Measurements from ENCODE around the gene FMNL2. TPM values are rescaled to one million over a fixed set of nuclear protein-coding genes. Genes with fewer than 3 reads are reported as not detected.

The FMNL2 gene
- total and polyA plus RNA-seq, 2 experiments from 2014 or later, result 5.1 to 11.7 TPM

DNA sequence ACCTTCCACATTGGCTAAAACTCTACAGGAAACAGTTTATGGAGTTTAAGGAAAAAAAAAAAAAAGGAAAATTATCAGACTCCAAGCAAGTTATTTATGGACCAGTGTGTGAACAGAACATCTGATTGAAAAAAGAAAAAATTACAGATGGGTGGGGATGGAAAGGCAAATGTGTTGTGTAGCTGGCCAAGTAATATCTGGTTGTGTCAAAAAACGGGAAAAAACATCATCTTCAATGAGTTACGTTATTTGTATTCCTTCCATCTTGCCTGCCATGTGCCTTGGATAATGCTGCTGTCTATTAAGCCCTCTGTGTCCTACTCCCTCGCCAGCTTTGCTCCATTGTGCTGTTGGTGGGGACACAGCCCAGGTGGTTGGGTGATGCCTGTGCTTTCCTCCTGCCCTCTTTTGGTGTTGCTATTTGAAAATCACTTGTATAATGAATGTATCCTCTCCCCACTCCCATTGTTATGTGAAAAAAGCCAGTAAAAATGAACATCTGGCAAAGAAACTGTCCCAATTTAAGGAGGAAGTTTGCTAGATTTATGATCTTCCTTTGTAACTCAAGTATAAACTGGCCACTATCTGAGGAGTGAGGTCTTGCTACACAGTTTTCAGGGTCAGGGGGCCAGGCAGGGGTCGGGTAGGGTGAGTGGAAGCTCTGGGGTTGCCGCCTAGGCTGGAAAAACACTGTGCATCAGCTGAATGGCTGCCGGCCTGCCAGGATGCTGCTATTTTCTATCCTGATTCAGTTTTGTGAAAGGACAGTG is 155.9 kb downstream of the FMNL2 start:
- H3K9me3 ChIP-seq (ENCODE audit: low read depth), result no peaks in the 10 kb centered on the region
- H3K27me3 ChIP-seq, result no peaks in the 10 kb centered on the region
- H3K4me3 ChIP-seq, result no peak overlapping the region
- DNase-seq (ENCODE audit: low read depth in 1 of 2, low spot score in 1 of 2), result no peak
- no peak overlapping the region for H3K27ac ChIP-seq
- no peaks in the 10 kb centered on the region for H3K36me3 ChIP-seq
- H3K4me1 ChIP-seq (ENCODE audit: low read depth), result peaks cover 14% of the 10 kb centered on the region
- TF ChIP-seq, protein P1, sequence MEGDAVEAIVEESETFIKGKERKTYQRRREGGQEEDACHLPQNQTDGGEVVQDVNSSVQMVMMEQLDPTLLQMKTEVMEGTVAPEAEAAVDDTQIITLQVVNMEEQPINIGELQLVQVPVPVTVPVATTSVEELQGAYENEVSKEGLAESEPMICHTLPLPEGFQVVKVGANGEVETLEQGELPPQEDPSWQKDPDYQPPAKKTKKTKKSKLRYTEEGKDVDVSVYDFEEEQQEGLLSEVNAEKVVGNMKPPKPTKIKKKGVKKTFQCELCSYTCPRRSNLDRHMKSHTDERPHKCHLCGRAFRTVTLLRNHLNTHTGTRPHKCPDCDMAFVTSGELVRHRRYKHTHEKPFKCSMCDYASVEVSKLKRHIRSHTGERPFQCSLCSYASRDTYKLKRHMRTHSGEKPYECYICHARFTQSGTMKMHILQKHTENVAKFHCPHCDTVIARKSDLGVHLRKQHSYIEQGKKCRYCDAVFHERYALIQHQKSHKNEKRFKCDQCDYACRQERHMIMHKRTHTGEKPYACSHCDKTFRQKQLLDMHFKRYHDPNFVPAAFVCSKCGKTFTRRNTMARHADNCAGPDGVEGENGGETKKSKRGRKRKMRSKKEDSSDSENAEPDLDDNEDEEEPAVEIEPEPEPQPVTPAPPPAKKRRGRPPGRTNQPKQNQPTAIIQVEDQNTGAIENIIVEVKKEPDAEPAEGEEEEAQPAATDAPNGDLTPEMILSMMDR (IDR thresholded peaks at IDR 0.05; ENCODE audit: low read depth, low read length), result no peak

DNA sequence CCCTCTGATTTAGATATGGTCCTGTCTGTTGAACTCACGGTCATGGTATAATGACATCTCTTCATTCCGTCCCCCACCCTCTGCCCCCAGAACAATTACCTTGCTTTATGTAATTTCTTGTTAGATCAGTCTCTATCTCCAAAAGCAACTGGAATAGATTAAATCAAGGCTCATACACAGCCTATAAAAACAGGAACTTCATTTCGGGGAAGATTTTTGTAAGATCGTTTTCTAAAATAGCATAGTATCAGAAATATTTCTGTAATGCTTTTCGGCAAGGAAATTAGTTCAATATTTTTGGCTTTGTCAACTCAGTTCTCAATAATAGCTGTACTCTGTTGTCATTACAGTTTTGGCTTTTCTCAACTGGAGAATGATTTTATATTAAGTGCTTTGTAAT is 157.2 kb downstream of the FMNL2 start:
- H3K27ac ChIP-seq, result no peak overlapping the region

DNA sequence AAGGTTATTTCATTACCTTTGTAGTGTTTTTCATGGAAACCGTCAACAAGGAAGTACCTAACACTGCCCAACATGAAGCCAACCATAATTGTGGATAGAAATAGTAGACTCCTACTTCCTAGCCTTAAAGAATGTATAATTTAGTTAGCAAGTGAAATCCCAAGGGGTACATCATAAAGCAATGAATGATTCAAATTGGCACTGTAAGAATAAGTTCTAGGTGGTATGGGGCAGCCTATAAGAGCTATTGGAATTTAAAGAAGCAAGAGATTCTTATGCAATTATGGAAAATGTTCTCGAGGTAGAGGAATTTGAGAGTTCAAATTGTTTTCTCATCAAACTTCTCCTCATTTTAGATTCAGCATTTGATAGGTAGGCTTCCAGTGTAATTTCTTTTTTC is 157.9 kb downstream of the FMNL2 start:
- Histone ChIP-seq H3K36me3 (no peaks in the 10 kb centered on the region), H3K4me3 (no peak overlapping the region), H3K9me3 (ENCODE audit: low read depth) (no peaks in the 10 kb centered on the region), H3K4me1 (ENCODE audit: low read depth) (peaks cover 11% of the 10 kb centered on the region), H3K27me3 (no peaks in the 10 kb centered on the region), H3K27ac (no peak overlapping the region)
- TF ChIP-seq, protein P1 (IDR thresholded peaks at IDR 0.05; ENCODE audit: low read depth, low read length), result no peak
- DNase-seq (ENCODE audit: low read depth in 1 of 2, low spot score in 1 of 2), result no peak

More for the DNA sequence above, 157.2 kb downstream of the FMNL2 start:
- peaks cover 7% of the 10 kb centered on the region for H3K4me1 ChIP-seq (ENCODE audit: low read depth)
- no peaks in the 10 kb centered on the region for H3K36me3 ChIP-seq
- H3K9me3 ChIP-seq (ENCODE audit: low read depth), result no peaks in the 10 kb centered on the region
- no peaks in the 10 kb centered on the region for H3K27me3 ChIP-seq
- no peak for DNase-seq (ENCODE audit: low read depth in 1 of 2, low spot score in 1 of 2)
- TF ChIP-seq, protein P1 (IDR thresholded peaks at IDR 0.05; ENCODE audit: low read depth, low read length), result no peak
- H3K4me3 ChIP-seq, result no peak overlapping the region

DNA sequence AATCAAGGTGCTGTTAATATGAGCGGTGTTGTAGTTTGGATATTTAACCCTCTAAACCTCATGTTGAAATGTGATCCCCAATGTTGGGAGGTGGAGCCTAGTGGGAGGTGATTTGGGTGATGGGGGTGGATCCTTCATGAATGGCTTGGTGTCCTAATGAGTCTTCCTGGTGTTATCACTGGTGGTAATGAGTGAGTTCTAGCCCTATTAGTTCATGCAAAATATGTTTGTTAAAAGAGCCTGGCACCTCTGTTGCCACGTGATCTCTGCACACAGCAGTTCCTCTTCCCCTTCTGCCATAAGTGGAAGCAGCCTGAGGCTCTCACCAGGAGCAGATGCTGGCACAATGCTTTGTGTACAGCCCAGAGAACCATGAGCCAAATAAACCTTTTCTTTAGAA is 158.4 kb downstream of the FMNL2 start:
- no peak overlapping the region for H3K4me3 ChIP-seq
- no peak overlapping the region for H3K27ac ChIP-seq
- no peaks in the 10 kb centered on the region for H3K36me3 ChIP-seq
- peaks cover 12% of the 10 kb centered on the region for H3K4me1 ChIP-seq (ENCODE audit: low read depth)
- no peaks in the 10 kb centered on the region for H3K9me3 ChIP-seq (ENCODE audit: low read depth)
- TF ChIP-seq, protein P1 (IDR thresholded peaks at IDR 0.05; ENCODE audit: low read depth, low read length), result no peak
- DNase-seq (ENCODE audit: low read depth in 1 of 2, low spot score in 1 of 2), result no peak
- H3K27me3 ChIP-seq, result no peaks in the 10 kb centered on the region

DNA sequence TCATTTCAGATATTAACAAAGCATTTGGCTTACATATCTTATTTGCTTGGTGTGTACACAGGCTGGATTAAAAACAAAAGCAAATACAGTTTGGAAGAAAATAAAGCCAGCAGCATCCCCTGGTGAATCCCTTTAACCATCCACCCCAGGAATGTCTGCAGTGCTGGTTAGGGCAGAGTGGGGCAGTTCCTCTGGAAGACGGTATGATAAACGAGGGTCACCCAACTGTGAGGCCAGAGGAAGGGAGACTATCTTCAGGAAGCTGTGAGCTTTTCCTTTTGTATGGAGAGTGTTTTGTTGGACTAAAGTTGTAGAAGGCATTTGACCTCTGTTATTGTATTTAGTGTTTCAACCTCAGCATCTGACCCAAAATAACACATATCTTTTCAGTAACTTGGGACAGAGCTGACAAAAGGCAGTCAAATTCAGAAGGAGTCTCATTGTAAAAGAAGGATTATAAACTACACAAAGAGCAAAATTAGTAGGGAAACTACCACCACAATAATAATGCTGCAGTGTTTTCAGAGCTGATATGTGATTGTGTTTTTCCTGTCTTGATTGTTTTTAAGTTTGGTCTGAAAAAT is 159.1 kb downstream of the FMNL2 start:
- Histone ChIP-seq H3K27ac (no peak overlapping the region), H3K4me1 (ENCODE audit: low read depth) (peaks cover 12% of the 10 kb centered on the region), H3K4me3 (no peak overlapping the region), H3K9me3 (ENCODE audit: low read depth) (no peaks in the 10 kb centered on the region), H3K27me3 (no peaks in the 10 kb centered on the region), H3K36me3 (no peaks in the 10 kb centered on the region)
- TF ChIP-seq, protein P1 (IDR thresholded peaks at IDR 0.05; ENCODE audit: low read depth, low read length), result no peak
- no peak for DNase-seq (ENCODE audit: low read depth in 1 of 2, low spot score in 1 of 2)

Data from cardiac muscle cell (in vitro differentiated cells and primary cell).